SU-DHL-6 (cell line): ENCODE measurements around the gene F3.

ENCODE experiments used
- H2AFZ ChIP-seq: fragments of 200-600 bp; sonication (generic); 2 replicates; pipeline ENCODE4 v1.6.1; 2014; ENCODE audit warnings: low read depth, mild to moderate bottlenecking, moderate library complexity, mixed read lengths, antibody characterized with exemption, low read length; ENCODE audit not compliant: severe bottlenecking
- H3F3A ChIP-seq: fragments of 200-600 bp; shearing (Covaris generic); 2 replicates; pipeline ENCODE4 v1.6.0; 2016; ENCODE audit warnings: antibody characterized with exemption, mild to moderate bottlenecking; ENCODE audit not compliant: insufficient read depth
- H3K27ac ChIP-seq: fragments of 200-600 bp; sonication (generic); 2 replicates; pipeline ENCODE4 v1.5.1; 2016; ENCODE audit warnings: low read depth, mild to moderate bottlenecking, low read length, moderate library complexity, mixed read lengths
- H3K27me3 ChIP-seq: fragments of 200-600 bp; sonication (generic), shearing (Covaris generic); 2 replicates; pipeline ENCODE4 v1.6.0; 2014; ENCODE audit warnings: mild to moderate bottlenecking, low read length
- H3K36me3 ChIP-seq: fragments of 200-600 bp; sonication (generic); 2 replicates; pipeline ENCODE4 v1.6.1; 2014; ENCODE audit warnings: mild to moderate bottlenecking, low read length, mixed read lengths
- H3K4me2 ChIP-seq: fragments of 300-600, 200-600 bp; shearing (Covaris generic), sonication (generic); 2 replicates; pipeline ENCODE4 v1.6.0; 2014; ENCODE audit warnings: low read length, low read depth, mild to moderate bottlenecking; ENCODE audit not compliant: poor library complexity, severe bottlenecking
- H3K4me3 ChIP-seq: fragments of 200-600 bp; sonication (generic); 2 replicates; pipeline ENCODE4 v1.5.1; 2014; ENCODE audit warnings: antibody characterized with exemption, low read length, mild to moderate bottlenecking, mixed read lengths; ENCODE audit not compliant: insufficient read depth, poor library complexity, severe bottlenecking
- H3K79me2 ChIP-seq: fragments of 200-600 bp; sonication (generic); 2 replicates; pipeline ENCODE4 v1.6.1; 2014; ENCODE audit warnings: mild to moderate bottlenecking, low read length, moderate library complexity; ENCODE audit not compliant: insufficient read depth
- H3K9ac ChIP-seq: fragments of 200-600 bp; sonication (generic); 2 replicates; pipeline ENCODE4 v1.7.0; 2014; ENCODE audit warnings: mild to moderate bottlenecking, low read length
- H3K9me2 ChIP-seq: fragments of 200-600 bp; sonication (generic); replicated peaks from 2 replicates; pipeline ENCODE4 v1.6.1; 2014; ENCODE audit warnings: low read length; ENCODE audit not compliant: insufficient read depth
- H3K9me3 ChIP-seq: fragments of 200-600 bp; sonication (generic); 2 replicates; pipeline ENCODE4 v1.6.1; 2014; ENCODE audit warnings: low read length, mixed read lengths; ENCODE audit not compliant: insufficient read depth
- H4K20me1 ChIP-seq: fragments of 200-600 bp; sonication (generic); 2 replicates; pipeline ENCODE4 v1.6.1; 2014; ENCODE audit warnings: low read depth, mild to moderate bottlenecking, antibody characterized with exemption, low read length, moderate library complexity, mixed read lengths
- CTCF ChIP-seq: fragments of 200-600 bp; sonication (generic); IDR thresholded peaks from one replicate; pipeline ENCODE4 v1.5.1; 2017; ENCODE audit warnings: antibody characterized with exemption, mild to moderate bottlenecking, low read length, moderate library complexity; ENCODE audit not compliant: insufficient read depth, poor library complexity, severe bottlenecking
- EZH2phosphoT487 ChIP-seq: fragments of 200-600 bp; sonication (generic), shearing (Covaris generic); conservative IDR thresholded peaks from 2 replicates; pipeline ENCODE4 v1.6.1; 2018; ENCODE audit warnings: mild to moderate bottlenecking, antibody characterized with exemption, low read length, moderate library complexity, mixed read lengths

Gene F3

GRCh38 chr1:94504601-94505000, 37.0 kb downstream of the F3 start:
- H3K9me2 ChIP-seq, result no peaks in the 10 kb centered on the region
- H3K27ac ChIP-seq, result no peak overlapping the region
- H3K4me2 ChIP-seq, result no peak overlapping the region
- TF ChIP-seq CTCF, result no peak
- no peak for TF ChIP-seq EZH2phosphoT487
- H3K27me3 ChIP-seq, result no peaks in the 10 kb centered on the region
- no peaks in the 10 kb centered on the region for H3K79me2 ChIP-seq
- H3K9me3 ChIP-seq, result no peaks in the 10 kb centered on the region
- H3F3A ChIP-seq, result no peaks in the 10 kb centered on the region
- no peak overlapping the region for H3K9ac ChIP-seq
- H3K4me3 ChIP-seq, result no peak overlapping the region
- no peak overlapping the region for H2AFZ ChIP-seq
- no peaks in the 10 kb centered on the region; the same call in 1 of the 2 replicates for H3K36me3 ChIP-seq
- no peaks in the 10 kb centered on the region for H4K20me1 ChIP-seq

- TF ChIP-seq CTCF, result no peak
- TF ChIP-seq EZH2phosphoT487, result no peak
- H3F3A ChIP-seq, result no peaks in the 10 kb centered on the region
- H3K9me2 ChIP-seq, result no peaks in the 10 kb centered on the region
- H4K20me1 ChIP-seq, result no peaks in the 10 kb centered on the region
- no peaks in the 10 kb centered on the region; the same call in 1 of the 2 replicates for H3K36me3 ChIP-seq
- no peak overlapping the region for H3K9ac ChIP-seq
- H3K4me3 ChIP-seq, result no peak overlapping the region
- H2AFZ ChIP-seq, result no peak overlapping the region
- no peaks in the 10 kb centered on the region for H3K27me3 ChIP-seq
- no peak overlapping the region for H3K4me2 ChIP-seq
- H3K79me2 ChIP-seq, result no peaks in the 10 kb centered on the region
- no peak overlapping the region for H3K27ac ChIP-seq
- no peaks in the 10 kb centered on the region for H3K9me3 ChIP-seq
Observed at GRCh38 chr1:94503153-94503552, 38.4 kb downstream of the F3 start.

- Histone ChIP-seq H3K27me3 (no peaks in the 10 kb centered on the region), H3K9ac (no peak overlapping the region), H2AFZ (no peak overlapping the region), H3K27ac (no peak overlapping the region), H3K4me2 (no peak overlapping the region), H3K79me2 (no peaks in the 10 kb centered on the region), H3K4me3 (no peak overlapping the region), H3K9me2 (no peaks in the 10 kb centered on the region), H4K20me1 (no peaks in the 10 kb centered on the region), H3K36me3 (no peaks in the 10 kb centered on the region; the same call in 1 of the 2 replicates), H3F3A (no peaks in the 10 kb centered on the region), H3K9me3 (no peaks in the 10 kb centered on the region)
- TF ChIP-seq CTCF, result no peak
- no peak for TF ChIP-seq EZH2phosphoT487
Observed at GRCh38 chr1:94501935-94502334, 39.6 kb downstream of the F3 start.

- Histone ChIP-seq H3K9me2 (no peaks in the 10 kb centered on the region), H3F3A (no peaks in the 10 kb centered on the region), H3K27ac (no peak overlapping the region), H4K20me1 (no peaks in the 10 kb centered on the region), H2AFZ (no peak overlapping the region), H3K4me2 (no peak overlapping the region), H3K27me3 (no peaks in the 10 kb centered on the region), H3K9me3 (no peaks in the 10 kb centered on the region), H3K9ac (no peak overlapping the region), H3K79me2 (no peaks in the 10 kb centered on the region), H3K4me3 (no peak overlapping the region), H3K36me3 (no peaks in the 10 kb centered on the region; the same call in 1 of the 2 replicates)
- TF ChIP-seq EZH2phosphoT487, result no peak
- no peak for TF ChIP-seq CTCF
Observed at GRCh38 chr1:94501426-94501825, 40.1 kb downstream of the F3 start.
